ENCODE measurements around the gene TAS1R1.

Gene TAS1R1

DNA sequence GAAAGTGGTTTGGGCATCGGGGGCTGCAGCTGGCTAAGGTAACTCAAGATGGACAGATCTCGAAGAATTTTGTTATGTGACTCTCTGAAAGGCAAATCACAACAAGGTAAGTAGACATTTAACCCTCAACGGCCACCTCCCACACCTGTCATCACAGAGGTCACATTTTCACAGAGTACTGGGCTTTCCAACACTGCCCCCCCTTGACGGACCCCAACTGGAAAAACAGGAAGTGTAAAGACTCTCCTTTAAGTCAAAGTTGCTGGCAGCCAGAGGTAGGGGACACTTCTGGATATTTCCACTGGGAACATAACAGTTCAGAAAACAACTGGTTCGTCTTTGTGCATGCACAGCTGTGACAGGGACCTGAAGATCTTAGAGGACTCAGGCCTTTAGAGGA, 23.1 kb upstream of the TAS1R1 start:
- Histone ChIP-seq H3K79me2 (peaks cover 4% of the 10 kb centered on the region), H3K9ac (no peak overlapping the region), H3K4me1 (no peaks in the 10 kb centered on the region), H3K27me3 (ENCODE audit: control insufficient read depth, insufficient read depth, low read length) (no peaks in the 10 kb centered on the region), H2AFZ (no peak overlapping the region), H3K27ac (no peak overlapping the region), H3K4me2 (ENCODE audit: low read length) (no peak overlapping the region), H3K4me3 (ENCODE audit: low read depth, low read length) (no peak overlapping the region), H3K9me3 (ENCODE audit: control insufficient read depth, low read length) (no peaks in the 10 kb centered on the region), H3K36me3 (ENCODE audit: control insufficient read depth, insufficient read depth, low read length) (no peaks in the 10 kb centered on the region)
- TF ChIP-seq, protein P1, sequence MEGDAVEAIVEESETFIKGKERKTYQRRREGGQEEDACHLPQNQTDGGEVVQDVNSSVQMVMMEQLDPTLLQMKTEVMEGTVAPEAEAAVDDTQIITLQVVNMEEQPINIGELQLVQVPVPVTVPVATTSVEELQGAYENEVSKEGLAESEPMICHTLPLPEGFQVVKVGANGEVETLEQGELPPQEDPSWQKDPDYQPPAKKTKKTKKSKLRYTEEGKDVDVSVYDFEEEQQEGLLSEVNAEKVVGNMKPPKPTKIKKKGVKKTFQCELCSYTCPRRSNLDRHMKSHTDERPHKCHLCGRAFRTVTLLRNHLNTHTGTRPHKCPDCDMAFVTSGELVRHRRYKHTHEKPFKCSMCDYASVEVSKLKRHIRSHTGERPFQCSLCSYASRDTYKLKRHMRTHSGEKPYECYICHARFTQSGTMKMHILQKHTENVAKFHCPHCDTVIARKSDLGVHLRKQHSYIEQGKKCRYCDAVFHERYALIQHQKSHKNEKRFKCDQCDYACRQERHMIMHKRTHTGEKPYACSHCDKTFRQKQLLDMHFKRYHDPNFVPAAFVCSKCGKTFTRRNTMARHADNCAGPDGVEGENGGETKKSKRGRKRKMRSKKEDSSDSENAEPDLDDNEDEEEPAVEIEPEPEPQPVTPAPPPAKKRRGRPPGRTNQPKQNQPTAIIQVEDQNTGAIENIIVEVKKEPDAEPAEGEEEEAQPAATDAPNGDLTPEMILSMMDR (IDR thresholded peaks at IDR 0.05) = no peak

DNA sequence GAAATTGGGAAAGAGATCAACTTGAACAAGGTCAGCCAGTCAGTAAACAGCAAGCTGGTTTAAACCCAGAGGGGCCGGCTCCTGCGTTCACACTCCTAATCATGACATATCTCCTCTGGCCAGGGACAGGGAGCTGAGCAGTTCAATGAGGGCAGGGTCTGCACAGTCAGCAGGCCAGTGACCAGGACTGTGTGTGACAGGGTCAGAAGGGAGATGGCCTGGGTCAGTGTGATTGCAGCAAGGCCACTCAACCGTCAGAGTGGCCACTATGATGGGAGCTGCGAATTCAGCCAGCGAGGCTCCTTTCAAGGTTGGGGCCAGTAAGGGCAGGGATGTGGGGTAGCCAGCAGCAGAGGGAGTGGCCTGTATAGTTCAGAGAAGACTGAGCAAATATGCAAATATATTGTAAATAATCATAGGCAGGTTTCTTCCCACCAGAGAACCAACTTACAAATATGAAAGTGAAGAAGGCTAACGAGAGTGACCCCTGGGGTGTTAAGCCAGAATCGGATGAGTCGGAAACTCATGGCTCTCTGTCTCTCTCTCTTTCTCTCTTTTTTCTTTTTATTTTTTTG, 20.8 kb upstream of the TAS1R1 start:
- Histone ChIP-seq H3K79me2 (peaks cover 4% of the 10 kb centered on the region), H3K27me3 (ENCODE audit: control insufficient read depth, insufficient read depth, low read length) (no peaks in the 10 kb centered on the region), H3K4me1 (no peaks in the 10 kb centered on the region), H3K36me3 (ENCODE audit: control insufficient read depth, insufficient read depth, low read length) (no peaks in the 10 kb centered on the region), H3K9me3 (ENCODE audit: control insufficient read depth, low read length) (no peaks in the 10 kb centered on the region), H3K4me3 (ENCODE audit: low read depth, low read length) (no peak overlapping the region), H3K27ac (no peak overlapping the region), H3K9ac (no peak overlapping the region), H2AFZ (no peak overlapping the region), H3K4me2 (ENCODE audit: low read length) (no peak overlapping the region)
- TF ChIP-seq, protein P1 (IDR thresholded peaks at IDR 0.05) = no peak

DNA sequence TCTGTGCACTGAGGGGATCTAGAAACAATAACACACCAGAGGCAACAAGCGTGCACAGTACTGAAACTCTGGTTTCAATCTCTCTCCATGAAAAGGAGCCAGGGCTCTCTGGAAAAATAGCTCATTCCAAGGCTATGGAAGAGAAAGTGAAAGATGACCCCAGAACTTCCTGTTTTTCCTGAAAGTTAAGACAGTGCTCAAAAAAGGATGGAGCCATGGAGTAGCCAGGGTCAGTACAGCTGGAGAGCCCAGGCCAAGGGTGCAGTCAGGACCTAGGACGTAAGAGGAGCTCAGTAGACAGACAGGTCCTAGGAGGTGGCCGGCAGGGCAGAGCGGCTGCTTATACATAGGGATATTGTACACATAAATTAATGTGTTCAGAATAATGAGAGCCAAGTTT, 19.9 kb upstream of the TAS1R1 start:
- Histone ChIP-seq H3K27ac (no peak overlapping the region), H3K4me2 (ENCODE audit: low read length) (no peak overlapping the region), H3K9ac (no peak overlapping the region), H3K4me1 (no peaks in the 10 kb centered on the region), H3K27me3 (ENCODE audit: control insufficient read depth, insufficient read depth, low read length) (no peaks in the 10 kb centered on the region), H3K79me2 (peaks cover 4% of the 10 kb centered on the region), H3K9me3 (ENCODE audit: control insufficient read depth, low read length) (no peaks in the 10 kb centered on the region), H3K36me3 (ENCODE audit: control insufficient read depth, insufficient read depth, low read length) (no peaks in the 10 kb centered on the region), H2AFZ (no peak overlapping the region), H3K4me3 (ENCODE audit: low read depth, low read length) (no peak overlapping the region)
- TF ChIP-seq, protein P1 (IDR thresholded peaks at IDR 0.05) = no peak

DNA sequence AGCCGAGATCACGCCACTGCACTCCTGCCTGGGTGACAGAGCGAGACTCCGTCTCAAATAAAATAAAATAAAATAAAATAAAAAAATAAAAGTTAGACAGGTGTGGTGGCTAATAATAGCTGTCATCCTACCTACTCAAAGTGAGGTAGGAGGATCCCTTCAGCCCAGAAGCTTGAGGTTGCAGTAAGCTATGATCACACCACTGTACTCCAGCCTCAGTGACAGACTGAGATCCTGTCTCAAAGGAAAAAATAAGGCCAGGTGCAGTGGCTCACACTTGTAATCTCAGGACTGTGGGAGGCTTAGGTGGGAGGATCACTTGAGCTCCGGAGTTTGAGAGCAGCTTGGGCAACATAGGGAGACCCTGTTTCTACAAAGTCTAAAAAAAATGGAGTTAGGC, 18.8 kb upstream of the TAS1R1 start:
- Histone ChIP-seq H3K27ac (no peak overlapping the region), H3K9me3 (ENCODE audit: control insufficient read depth, low read length) (no peaks in the 10 kb centered on the region), H3K36me3 (ENCODE audit: control insufficient read depth, insufficient read depth, low read length) (no peaks in the 10 kb centered on the region), H3K4me3 (ENCODE audit: low read depth, low read length) (no peak overlapping the region), H3K9ac (no peak overlapping the region), H3K79me2 (peaks cover 4% of the 10 kb centered on the region), H3K4me1 (no peaks in the 10 kb centered on the region), H2AFZ (no peak overlapping the region), H3K27me3 (ENCODE audit: control insufficient read depth, insufficient read depth, low read length) (no peaks in the 10 kb centered on the region), H3K4me2 (ENCODE audit: low read length) (no peak overlapping the region)
- TF ChIP-seq, protein P1 (IDR thresholded peaks at IDR 0.05) = no peak

DNA sequence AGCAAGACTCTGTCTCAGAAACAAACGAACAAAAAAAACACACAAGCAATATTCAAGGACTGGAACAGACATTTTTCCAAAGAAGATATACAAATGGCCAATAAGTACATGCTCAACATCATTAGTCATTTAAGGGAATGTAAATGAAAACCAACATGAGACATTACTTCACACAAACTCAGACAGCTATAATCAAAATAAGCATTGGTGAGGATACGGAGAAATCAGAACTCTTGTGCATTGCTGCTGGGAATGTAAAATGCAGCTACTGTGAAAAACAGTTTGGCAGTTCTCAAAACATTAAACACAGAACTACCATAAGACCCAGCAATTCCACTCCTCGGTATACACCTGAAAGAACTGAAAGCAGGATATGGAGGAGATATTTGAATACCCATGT, 16.2 kb upstream of the TAS1R1 start:
- Histone ChIP-seq H3K27me3 (ENCODE audit: control insufficient read depth, insufficient read depth, low read length) (no peaks in the 10 kb centered on the region), H2AFZ (no peak overlapping the region), H3K79me2 (peaks cover 2% of the 10 kb centered on the region), H3K4me1 (no peaks in the 10 kb centered on the region), H3K9ac (no peak overlapping the region), H3K36me3 (ENCODE audit: control insufficient read depth, insufficient read depth, low read length) (no peaks in the 10 kb centered on the region), H3K9me3 (ENCODE audit: control insufficient read depth, low read length) (no peaks in the 10 kb centered on the region), H3K4me3 (ENCODE audit: low read depth, low read length) (no peak overlapping the region), H3K27ac (no peak overlapping the region), H3K4me2 (ENCODE audit: low read length) (no peak overlapping the region)
- TF ChIP-seq, protein P1 (IDR thresholded peaks at IDR 0.05) = no peak

Measured in parathyroid adenoma (tissue), 2 donors.